CD4-positive, alpha-beta T cell (primary cell): ENCODE data around the gene CCDC187. TPM values are rescaled to one million over a fixed set of nuclear protein-coding genes. Genes with fewer than 3 reads are reported as not detected.
A peak's percentile ranks its signal among the peaks of the same experiment; 100 is the strongest.
"Not testable (repeated sequence)": the region's sequence is repeated elsewhere in the genome, so short reads cannot be mapped to it uniquely, and the experiment has no call there.

Experiments
- ATAC-seq: fragments of 200-7000 bp; cut with Tn5 transposase; one replicate; pipeline ENCODE4 v1.10.0; 2022; ENCODE audit warnings: mild to moderate bottlenecking; ENCODE audit not compliant: poor library complexity
- CTCF ChIA-PET: fragments of 350-600 bp; sonication (Branson Sonifier 250); formaldehyde crosslinking; loops from one replicate; lab custom pipeline; 2021; ENCODE audit warnings: antibody characterized with exemption, inconsistent platforms; lab: Charles Lee
- POLR2A ChIA-PET: fragments of 350-600 bp; sonication (Branson Sonifier 250); formaldehyde crosslinking; loops from one replicate; lab custom pipeline; 2021; ENCODE audit warnings: antibody characterized with exemption, inconsistent platforms; lab: Charles Lee
- DNase-seq, 14 experiments: peaks; one replicate each; pipeline ENCODE4 v3.0.0-alpha.2; 2013 to 2020; ENCODE audit warnings: mixed read lengths in 2 of 14
- H3K27ac ChIP-seq, 2 donors: one replicate each; pipeline versions ENCODE4 v1.5.1 to v1.7.0; 2013; ENCODE audit warnings: low read length in 2 of 2, low read depth in 1 of 2, mild to moderate bottlenecking in 1 of 2
- H3K27me3 ChIP-seq, 2 experiments: 1 replicate in 1 of 2; 2 replicates in 1 of 2; pipeline versions ENCODE4 v1.6.1 to v1.7.0; 2013; ENCODE audit warnings: low read length in 2 of 2, control low read depth in 1 of 2, mild to moderate bottlenecking in 1 of 2, moderate library complexity in 1 of 2; ENCODE audit not compliant: insufficient read depth in 2 of 2, control insufficient read depth in 1 of 2
- H3K36me3 ChIP-seq: one replicate; pipeline ENCODE4 v1.6.1; 2013; ENCODE audit warnings: low read length, control low read depth; ENCODE audit not compliant: insufficient read depth
- H3K4me1 ChIP-seq: one replicate; pipeline ENCODE4 v1.6.1; 2013; ENCODE audit warnings: low read length, control low read depth; ENCODE audit not compliant: insufficient read depth
- H3K4me3 ChIP-seq: one replicate; pipeline ENCODE4 v1.5.1; 2013; ENCODE audit warnings: mild to moderate bottlenecking, low read length, moderate library complexity
- H3K9me3 ChIP-seq, 2 experiments: 1 replicate in 1 of 2; 2 replicates in 1 of 2; pipeline versions ENCODE4 v1.6.1 to v1.7.0; 2013; ENCODE audit warnings: low read length in 2 of 2, mild to moderate bottlenecking in 2 of 2, control low read depth in 1 of 2, moderate library complexity in 1 of 2; ENCODE audit not compliant: control insufficient read depth in 1 of 2, insufficient read depth in 1 of 2
- H3K27ac Mint-ChIP-seq: one replicate; pipeline ENCODE4 v1.8.0; 2020; ENCODE audit warnings: mixed read lengths
- H3K27me3 Mint-ChIP-seq: one replicate; pipeline ENCODE4 v1.8.0; 2021; ENCODE audit warnings: mixed read lengths
- H3K36me3 Mint-ChIP-seq: one replicate; pipeline ENCODE4 v1.8.0; 2021; ENCODE audit warnings: low read depth, mixed read lengths
- H3K4me1 Mint-ChIP-seq: one replicate; pipeline ENCODE4 v1.8.0; 2021; ENCODE audit warnings: low read depth, mixed read lengths
- H3K4me3 Mint-ChIP-seq: one replicate; pipeline ENCODE4 v1.8.0; 2020; ENCODE audit warnings: mild to moderate bottlenecking, mixed read lengths
- H3K9me3 Mint-ChIP-seq: one replicate; pipeline ENCODE4 v1.8.0; 2020; ENCODE audit warnings: mixed read lengths
- CTCF ChIP-seq: fragments of 200-600 bp; IDR thresholded peaks from one replicate; pipeline ENCODE4 v1.8.0; 2022; ENCODE audit warnings: antibody characterized with exemption, mild to moderate bottlenecking
- intact Hi-C, 2 experiments: fragments of 100-400 bp; cut with DNase I in 1 of 2; cut with micrococcal nuclease in 1 of 2; formaldehyde crosslinking; loops; one replicate each; pipeline versions ENCODE4 v1.15.1 to v1.9.0; 2023 to 2025; cut with DNase I, micrococcal nuclease
- polyA plus RNA-seq, 2 donors: library from polyadenylated mRNA; unstranded; fragments of 120-200 nt; gene quantifications; one replicate each; pipeline ENCODE4 v1.2.1, GENCODE V29; 2013
- total RNA-seq, 174 experiments: library from RNA in 2 of 174; stranded (reverse) in 2 of 174; gene quantifications; one replicate each; pipeline ENCODE4 v1.2.3 and lab custom pipeline; 2021 to 2026

CCDC187 gene
- total RNA-seq: not detected
- polyA plus RNA-seq (2013, experiment 1 of 2): not detected
- polyA plus RNA-seq (2013, experiment 2 of 2): 0.03 TPM
- total RNA-seq (lab: John Stamatoyannopoulos, UW): 0 to 0.35 (median 0.03) reads per million in 172 experiments

- H3K9me3 ChIP-seq: peaks cover 0 to 6% of the 10 kb centered on the region in 2 experiments
- H3K36me3 Mint-ChIP-seq: no peaks in the 10 kb centered on the region
- no peaks in the 10 kb centered on the region for H3K27me3 Mint-ChIP-seq
- H3K27ac ChIP-seq: no peak within 1 kb of the TSS
- H3K4me3 Mint-ChIP-seq: no peak within 1 kb of the TSS
- H3K4me1 Mint-ChIP-seq: peaks cover 5% of the 10 kb centered on the region
- H3K36me3 ChIP-seq: no peaks in the 10 kb centered on the region
- H3K27me3 ChIP-seq: no peaks in the 10 kb centered on the region
- TF ChIP-seq CTCF: no peak
- no peak for DNase-seq
- CTCF ChIA-PET: no interaction called here
- peaks cover 7% of the 10 kb centered on the region for H3K4me1 ChIP-seq
- no peaks in the 10 kb centered on the region for H3K9me3 Mint-ChIP-seq
- intact Hi-C loops: no loop called here
- POLR2A ChIA-PET: no interaction called here
- ATAC-seq: no peak
- H3K27ac Mint-ChIP-seq: no peak within 1 kb of the TSS
- H3K4me3 ChIP-seq: no peak within 1 kb of the TSS
Observed at GRCh38 chr9:136303825-136304416, at the start of gene CCDC187. CCDC187 (minus strand) TSS chr9:136304094; CDS start chr9:136303830, 264 bp downstream.

- H3K27ac Mint-ChIP-seq: no peak overlapping the region
- Histone ChIP-seq H3K4me3 (no peak overlapping the region), H3K4me1 (no peaks in the 10 kb centered on the region), H3K27ac (no peak overlapping the region), H3K27me3 (no peaks in the 10 kb centered on the region), H3K9me3 (no peaks in the 10 kb centered on the region), H3K36me3 (no peaks in the 10 kb centered on the region)
- H3K9me3 Mint-ChIP-seq: no peaks in the 10 kb centered on the region
- intact Hi-C loops: no loop called here
- POLR2A ChIA-PET: interaction anchor here (0.9 kb wide), 1 partner anchor 11 kb away, joined by 3 read pairs; the partner anchor contains the start of gene DNLZ
- no peaks in the 10 kb centered on the region for H3K4me1 Mint-ChIP-seq
- ATAC-seq (no peak), DNase-seq (no peak)
- no peak for TF ChIP-seq CTCF
- CTCF ChIA-PET: no interaction called here
- no peaks in the 10 kb centered on the region for H3K36me3 Mint-ChIP-seq
- H3K27me3 Mint-ChIP-seq: no peaks in the 10 kb centered on the region
- no peak overlapping the region for H3K4me3 Mint-ChIP-seq
Observed at GRCh38 chr9:136353088-136353487, 49.2 kb upstream of the CCDC187 start.

GRCh38 chr9:136352682-136353081 is 48.8 kb upstream of the CCDC187 start:
- CTCF ChIA-PET: no interaction called here
- no peaks in the 10 kb centered on the region for H3K36me3 ChIP-seq
- TF ChIP-seq CTCF: no peak
- intact Hi-C loops: no loop called here
- Mint-ChIP-seq H3K4me3 (no peak overlapping the region), H3K4me1 (no peaks in the 10 kb centered on the region), H3K36me3 (no peaks in the 10 kb centered on the region), H3K27ac (no peak overlapping the region), H3K9me3 (no peaks in the 10 kb centered on the region), H3K27me3 (no peaks in the 10 kb centered on the region)
- no peak for DNase-seq
- H3K27me3 ChIP-seq: no peaks in the 10 kb centered on the region
- no peaks in the 10 kb centered on the region for H3K9me3 ChIP-seq
- POLR2A ChIA-PET: no interaction called here
- ATAC-seq: peak; percentile 21
- no peak overlapping the region for H3K27ac ChIP-seq
- H3K4me1 ChIP-seq: no peaks in the 10 kb centered on the region
- H3K4me3 ChIP-seq: no peak overlapping the region

- H3K9me3 ChIP-seq, H3K27me3 Mint-ChIP-seq, H3K27me3 ChIP-seq, H3K4me1 Mint-ChIP-seq, H3K27ac ChIP-seq, H3K27ac Mint-ChIP-seq, POLR2A ChIA-PET, ATAC-seq, intact Hi-C loops, CTCF ChIA-PET, H3K9me3 Mint-ChIP-seq, H3K36me3 ChIP-seq, H3K4me3 Mint-ChIP-seq, DNase-seq, H3K4me1 ChIP-seq, H3K36me3 Mint-ChIP-seq, H3K4me3 ChIP-seq: not testable (repeated sequence)
Observed at GRCh38 chr9:136351868-136352267, 48.0 kb upstream of the CCDC187 start.
